WTC11 (cell line): ENCODE measurements around the gene RNF40. TPM values are rescaled to one million over a fixed set of nuclear protein-coding genes. Genes with fewer than 3 reads are reported as not detected.

Experiments used
- ATAC-seq: fragments of 200-7000 bp; cut with Tn5 transposase; 2 replicates; pipeline ENCODE4 v1.10.0; 2021; ENCODE audit warnings: mild to moderate bottlenecking, moderate library complexity
- CTCF ChIA-PET: fragments of 300-600 bp; sonication (Branson Sonifier 250); formaldehyde crosslinking; loops from one replicate; lab custom pipeline; 2021; ENCODE audit warnings: antibody characterized with exemption; lab: Charles Lee
- POLR2A ChIA-PET: fragments of 350-600 bp; sonication (Branson Sonifier 250); formaldehyde crosslinking; loops from one replicate; lab custom pipeline; 2021; ENCODE audit warnings: antibody characterized with exemption; lab: Charles Lee
- DNase-seq: peaks from one replicate; pipeline ENCODE4 v3.0.0; 2021; ENCODE audit warnings: low spot score
- H3K27ac Mint-ChIP-seq: 2 replicates; pipeline ENCODE4 v1.8.0; 2021; ENCODE audit warnings: mixed read lengths
- H3K27me3 Mint-ChIP-seq: 2 replicates; pipeline ENCODE4 v1.8.0; 2021; ENCODE audit warnings: low read depth, mild to moderate bottlenecking, moderate library complexity, mixed read lengths
- H3K36me3 Mint-ChIP-seq: 2 replicates; pipeline ENCODE4 v1.8.0; 2021; ENCODE audit warnings: mixed read lengths
- H3K4me1 Mint-ChIP-seq: 2 replicates; pipeline ENCODE4 v1.8.0; 2022; ENCODE audit warnings: mixed read lengths
- H3K4me3 Mint-ChIP-seq: 2 replicates; pipeline ENCODE4 v1.8.0; 2021; ENCODE audit warnings: mild to moderate bottlenecking, moderate library complexity, mixed read lengths
- H3K9me3 Mint-ChIP-seq: 2 replicates; pipeline ENCODE4 v1.8.0; 2021; ENCODE audit warnings: mixed read lengths
- ARID4B ChIP-seq: sonication (generic); formaldehyde crosslinking; IDR thresholded peaks from 2 replicates; pipeline ENCODE4 v1.8.0; 2023; ENCODE audit warnings: missing genetic modification reagents, mild to moderate bottlenecking, borderline replicate concordance
- CTCF ChIP-seq: fragments of 200-600 bp; IDR thresholded peaks from 2 replicates; pipeline ENCODE4 v1.8.0; 2022; ENCODE audit warnings: antibody characterized with exemption
- EMX1 ChIP-seq: fragments of 250-450 bp; sonication (Bioruptor Pico); IDR thresholded peaks from 2 replicates; pipeline ENCODE4 v1.8.0; 2021; ENCODE audit warnings: mild to moderate bottlenecking
- ESRRA ChIP-seq: sonication (generic); formaldehyde crosslinking; IDR thresholded peaks from 2 replicates; pipeline ENCODE4 v1.8.1; 2022; ENCODE audit warnings: mild to moderate bottlenecking, missing genetic modification reagents, borderline replicate concordance
- FOXJ3 ChIP-seq: sonication (generic); formaldehyde crosslinking; IDR thresholded peaks from 2 replicates; pipeline ENCODE4 v1.9.0; 2021; ENCODE audit warnings: missing genetic modification reagents, mild to moderate bottlenecking, borderline replicate concordance
- FOXP4 ChIP-seq: sonication (generic); formaldehyde crosslinking; IDR thresholded peaks from 2 replicates; pipeline ENCODE4 v1.8.0; 2022; ENCODE audit warnings: mild to moderate bottlenecking, missing genetic modification reagents
- TEAD1 ChIP-seq: sonication (generic); formaldehyde crosslinking; IDR thresholded peaks from 2 replicates; pipeline ENCODE4 v1.8.0; 2022; ENCODE audit warnings: mild to moderate bottlenecking, missing genetic modification reagents
- ZNF532 ChIP-seq: fragments of 250-450 bp; sonication (Bioruptor Pico); IDR thresholded peaks from 2 replicates; pipeline ENCODE4 v1.9.0; 2021; ENCODE audit warnings: mild to moderate bottlenecking, borderline replicate concordance
- total RNA-seq: library from RNA; stranded (reverse); gene quantifications from 3 replicates; pipeline ENCODE4 v1.2.3, GENCODE V29; 2021

Gene RNF40
- total RNA-seq, 1 experiment from 2014 or later, result 77.1 TPM

GRCh38 chr16:30760001-30760559, 2.0 kb upstream of the RNF40 start:
- TF ChIP-seq TEAD1 (CRISPR knock-in tag), result no peak
- TF ChIP-seq FOXJ3, result no peak
- no peak for ATAC-seq
- Mint-ChIP-seq H3K27me3 (no peaks in the 10 kb centered on the region), H3K9me3 (no peaks in the 10 kb centered on the region), H3K4me3 (peak overlapping the region; percentile 94), H3K27ac (peak overlapping the region; percentile 51; the same call in 1 of the 2 replicates), H3K36me3 (peaks cover 26% of the 10 kb centered on the region), H3K4me1 (peaks cover 21% of the 10 kb centered on the region)
- DNase-seq, result no peak
- CTCF ChIA-PET, result interaction anchor here (1.4 to 1.5 kb wide), 2 partner anchors 12 to 66 kb away, joined by 3 to 4 read pairs; partner anchors contain the start of gene PHKG2
- POLR2A ChIA-PET, result interaction anchor here (2.2 kb wide), 1 partner anchor 12 kb away, joined by 5 read pairs; the partner anchor contains the start of gene PHKG2

- POLR2A ChIA-PET, result interaction anchor here (0.6 to 2.2 kb wide), 4 partner anchors 12 to 353 kb away, joined by 3 to 5 read pairs (median 4); partner anchors contain the start of genes PHKG2 and ZNF771
- peak overlapping the region; percentile 94 for H3K4me3 Mint-ChIP-seq
- DNase-seq (no peak), ATAC-seq (0 out of 2 replicates have a peak, but pooled peaks have one; percentile 2)
- peaks cover 33% of the 10 kb centered on the region for H3K36me3 Mint-ChIP-seq
- peak overlapping the region; percentile 51; the same call in 1 of the 2 replicates for H3K27ac Mint-ChIP-seq
- no peaks in the 10 kb centered on the region for H3K27me3 Mint-ChIP-seq
- no peaks in the 10 kb centered on the region for H3K9me3 Mint-ChIP-seq
- TF ChIP-seq ESRRA (CRISPR knock-in tag), result peak; percentile 7; the same call in 1 of the 2 replicates
- no peak for TF ChIP-seq ZNF532
- H3K4me1 Mint-ChIP-seq, result peaks cover 21% of the 10 kb centered on the region
- CTCF ChIA-PET, result interaction anchor here (0.9 to 1.5 kb wide), 4 partner anchors 13 to 69 kb away, joined by 3 to 4 read pairs (median 3); partner anchors contain the start of gene PHKG2
Observed at GRCh38 chr16:30760577-30761426, 1.3 kb upstream of the RNF40 start.

GRCh38 chr16:30761427-30761927, 645 bp upstream of the RNF40 start:
- POLR2A ChIA-PET, result interaction anchor here (0.6 to 2.2 kb wide), 4 partner anchors 13 to 354 kb away, joined by 3 to 5 read pairs (median 4); partner anchors contain the start of genes PHKG2 and ZNF771
- Mint-ChIP-seq H3K36me3 (peaks cover 39% of the 10 kb centered on the region), H3K4me1 (peaks cover 21% of the 10 kb centered on the region)

More at GRCh38 chr16:30761427-30761927, 645 bp upstream of the RNF40 start:
- ATAC-seq (peak; percentile 6), DNase-seq (peak; percentile 56)
- Mint-ChIP-seq H3K4me3 (peak overlapping the region; percentile 94), H3K27ac (peak overlapping the region; percentile 96; the same call in 1 of the 2 replicates), H3K27me3 (no peaks in the 10 kb centered on the region), H3K9me3 (no peaks in the 10 kb centered on the region)
- CTCF ChIA-PET, result interaction anchor here (0.9 to 1.5 kb wide), 3 partner anchors 17 to 69 kb away, joined by 3 to 4 read pairs (median 3); no protein-coding TSS in a partner anchor
- TF ChIP-seq CTCF (no peak), ARID4B (CRISPR knock-in tag) (peak; percentile 52; the same call in 1 of the 2 replicates), EMX1 (CRISPR knock-in tag) (0 out of 2 replicates have a peak, but pooled peaks have one; percentile 10), FOXP4 (peak; percentile 36; the same call in 1 of the 2 replicates)
